ENCODE measurements around the gene ECHDC1.

DNA sequence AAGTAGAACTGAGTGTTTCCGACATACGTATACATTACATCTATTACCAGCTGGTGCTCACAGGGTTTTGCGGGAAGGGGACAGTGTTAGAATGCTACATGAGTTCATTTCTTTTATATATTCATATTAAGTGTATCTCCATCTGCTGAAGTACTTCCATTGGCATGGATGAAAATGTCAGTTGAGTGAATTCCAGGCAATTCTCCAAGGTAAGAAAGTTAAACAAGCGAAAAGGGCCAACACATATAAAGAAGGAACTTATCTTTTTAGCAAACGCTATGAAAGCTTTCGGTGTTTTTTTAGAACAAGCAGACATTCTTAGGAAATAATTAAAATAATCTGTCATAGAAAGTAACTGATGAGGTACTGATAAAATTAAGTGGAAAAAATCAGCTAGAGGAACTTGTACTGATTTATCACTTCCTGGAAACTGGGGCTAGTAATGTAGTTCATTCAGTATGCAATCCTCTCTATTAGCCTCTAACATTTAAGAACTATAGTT, 42.2 kb downstream of the ECHDC1 start:
- TF ChIP-seq, protein P1, sequence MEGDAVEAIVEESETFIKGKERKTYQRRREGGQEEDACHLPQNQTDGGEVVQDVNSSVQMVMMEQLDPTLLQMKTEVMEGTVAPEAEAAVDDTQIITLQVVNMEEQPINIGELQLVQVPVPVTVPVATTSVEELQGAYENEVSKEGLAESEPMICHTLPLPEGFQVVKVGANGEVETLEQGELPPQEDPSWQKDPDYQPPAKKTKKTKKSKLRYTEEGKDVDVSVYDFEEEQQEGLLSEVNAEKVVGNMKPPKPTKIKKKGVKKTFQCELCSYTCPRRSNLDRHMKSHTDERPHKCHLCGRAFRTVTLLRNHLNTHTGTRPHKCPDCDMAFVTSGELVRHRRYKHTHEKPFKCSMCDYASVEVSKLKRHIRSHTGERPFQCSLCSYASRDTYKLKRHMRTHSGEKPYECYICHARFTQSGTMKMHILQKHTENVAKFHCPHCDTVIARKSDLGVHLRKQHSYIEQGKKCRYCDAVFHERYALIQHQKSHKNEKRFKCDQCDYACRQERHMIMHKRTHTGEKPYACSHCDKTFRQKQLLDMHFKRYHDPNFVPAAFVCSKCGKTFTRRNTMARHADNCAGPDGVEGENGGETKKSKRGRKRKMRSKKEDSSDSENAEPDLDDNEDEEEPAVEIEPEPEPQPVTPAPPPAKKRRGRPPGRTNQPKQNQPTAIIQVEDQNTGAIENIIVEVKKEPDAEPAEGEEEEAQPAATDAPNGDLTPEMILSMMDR (IDR thresholded peaks at IDR 0.05), result no peak
- TF ChIP-seq POLR2A (IDR thresholded peaks at IDR 0.05), result no peak

Measured in lower leg skin (tissue), 3 donors.